NCI-H2196 treated with DMSO at 0.1 percent for 48 hours (cell line): ENCODE results near the gene RAD54L2.
"Not testable (repeated sequence)": the region's sequence is repeated elsewhere in the genome, so short reads cannot be mapped to it uniquely, and the experiment has no call there.

ENCODE experiments used
- DNase-seq: peaks from one replicate; lab custom pipeline; 2025; ENCODE audit not compliant: unreplicated experiment; lab: John Stamatoyannopoulos, UW

RAD54L2 gene, protein sequence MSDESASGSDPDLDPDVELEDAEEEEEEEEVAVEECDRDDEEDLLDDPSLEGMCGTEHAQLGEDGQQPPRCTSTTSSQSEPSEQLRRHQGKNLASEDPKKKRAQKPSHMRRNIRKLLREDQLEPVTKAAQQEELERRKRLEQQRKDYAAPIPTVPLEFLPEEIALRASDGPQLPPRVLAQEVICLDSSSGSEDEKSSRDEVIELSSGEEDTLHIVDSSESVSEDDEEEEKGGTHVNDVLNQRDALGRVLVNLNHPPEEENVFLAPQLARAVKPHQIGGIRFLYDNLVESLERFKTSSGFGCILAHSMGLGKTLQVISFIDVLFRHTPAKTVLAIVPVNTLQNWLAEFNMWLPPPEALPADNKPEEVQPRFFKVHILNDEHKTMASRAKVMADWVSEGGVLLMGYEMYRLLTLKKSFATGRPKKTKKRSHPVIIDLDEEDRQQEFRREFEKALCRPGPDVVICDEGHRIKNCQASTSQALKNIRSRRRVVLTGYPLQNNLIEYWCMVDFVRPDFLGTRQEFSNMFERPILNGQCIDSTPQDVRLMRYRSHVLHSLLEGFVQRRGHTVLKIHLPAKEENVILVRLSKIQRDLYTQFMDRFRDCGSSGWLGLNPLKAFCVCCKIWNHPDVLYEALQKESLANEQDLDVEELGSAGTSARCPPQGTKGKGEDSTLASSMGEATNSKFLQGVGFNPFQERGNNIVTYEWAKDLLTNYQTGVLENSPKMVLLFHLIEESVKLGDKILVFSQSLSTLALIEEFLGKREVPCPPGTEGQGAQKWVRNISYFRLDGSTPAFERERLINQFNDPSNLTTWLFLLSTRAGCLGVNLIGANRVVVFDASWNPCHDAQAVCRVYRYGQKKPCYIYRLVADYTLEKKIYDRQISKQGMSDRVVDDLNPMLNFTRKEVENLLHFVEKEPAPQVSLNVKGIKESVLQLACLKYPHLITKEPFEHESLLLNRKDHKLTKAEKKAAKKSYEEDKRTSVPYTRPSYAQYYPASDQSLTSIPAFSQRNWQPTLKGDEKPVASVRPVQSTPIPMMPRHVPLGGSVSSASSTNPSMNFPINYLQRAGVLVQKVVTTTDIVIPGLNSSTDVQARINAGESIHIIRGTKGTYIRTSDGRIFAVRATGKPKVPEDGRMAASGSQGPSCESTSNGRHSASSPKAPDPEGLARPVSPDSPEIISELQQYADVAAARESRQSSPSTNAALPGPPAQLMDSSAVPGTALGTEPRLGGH (N-terminal part only)

DNA sequence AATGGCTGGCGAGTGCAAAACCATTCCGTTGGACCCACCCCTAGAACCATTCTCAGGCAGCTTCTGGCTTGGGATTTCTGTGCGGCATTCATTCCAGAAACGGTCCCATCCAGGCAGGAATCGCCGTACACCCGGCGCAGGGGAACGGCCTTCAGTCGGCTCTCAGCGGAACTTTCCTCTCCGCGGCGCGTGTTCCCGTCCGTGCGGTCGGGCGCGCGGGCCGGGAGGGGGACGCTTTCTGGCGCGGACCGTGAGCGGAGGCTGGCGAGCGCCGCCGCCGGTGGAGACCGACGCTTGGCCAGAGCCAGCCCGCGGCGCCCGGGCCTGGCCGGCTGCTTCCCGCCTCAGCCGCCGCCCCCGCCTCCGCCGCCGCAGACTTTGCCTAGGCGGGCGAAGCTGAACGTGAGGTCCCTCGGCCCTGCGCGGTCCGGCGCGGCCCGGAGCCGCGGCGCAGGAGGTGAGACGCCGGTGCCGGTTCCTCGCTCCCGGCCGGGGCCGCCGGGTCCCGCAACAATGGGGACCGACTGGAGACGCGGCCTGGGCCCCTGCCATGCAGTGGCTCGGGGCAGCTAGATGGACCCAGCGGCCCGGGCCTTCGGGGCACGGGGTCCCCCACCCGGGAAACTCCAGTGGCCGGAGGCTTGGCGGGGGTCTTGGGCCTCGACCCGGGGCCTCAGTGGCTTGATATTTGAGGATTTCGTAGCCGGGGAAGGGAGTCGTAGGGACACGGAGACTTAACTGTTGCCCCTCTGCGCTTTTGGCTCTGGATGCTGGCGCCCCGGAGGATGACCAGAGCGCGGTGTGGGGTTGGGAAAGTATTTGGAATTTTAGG, at the start of gene RAD54L2:
Gene RAD54L2, plus strand, starts transcription at position 261 of the 832 bp plus-strand sequence. CDS start 51,702 bp downstream, outside the sequence.
- DNase-seq = peak; percentile 20

DNA sequence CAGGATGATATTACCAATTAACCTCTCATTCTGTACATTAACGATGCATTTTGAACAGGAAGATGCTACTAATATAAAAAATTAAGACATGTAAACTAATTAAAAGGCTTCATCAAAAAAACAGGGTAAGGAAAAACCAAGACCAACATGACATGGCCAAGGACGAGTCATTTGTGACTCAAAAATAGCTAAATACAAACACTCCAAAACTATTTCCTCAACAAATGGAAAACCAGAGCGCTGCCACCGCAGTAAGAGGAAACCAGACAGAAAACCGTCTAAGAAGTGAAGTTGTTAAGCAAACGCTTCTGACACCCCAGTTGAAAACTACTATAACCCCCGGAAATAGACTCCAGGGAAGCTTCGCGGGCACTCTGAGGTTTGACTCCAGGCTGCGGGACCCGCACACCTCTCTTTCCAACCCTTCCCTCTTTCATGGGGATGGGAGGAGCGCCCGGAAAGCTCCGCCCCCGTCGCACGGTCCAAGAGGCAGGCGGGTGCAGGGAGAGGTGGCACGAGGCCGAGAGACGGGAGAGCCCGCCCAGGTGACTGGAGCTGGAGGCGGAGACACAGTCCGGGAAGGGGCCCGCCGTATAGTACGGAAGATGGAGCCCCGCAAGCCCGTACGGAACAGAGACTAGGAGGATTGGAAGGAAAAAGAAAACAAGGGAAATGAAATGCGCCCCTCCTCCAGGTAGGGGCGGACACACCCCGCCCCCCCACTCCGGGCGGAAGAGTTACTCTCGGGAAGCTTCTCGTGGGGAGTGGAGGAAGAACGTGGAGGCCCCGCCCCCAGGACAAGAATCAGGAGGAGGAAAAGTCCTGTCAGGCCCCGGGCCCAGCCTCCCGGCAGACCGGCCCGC, 39.4 kb upstream of the RAD54L2 start:
- DNase-seq = peak; percentile 70

DNA sequence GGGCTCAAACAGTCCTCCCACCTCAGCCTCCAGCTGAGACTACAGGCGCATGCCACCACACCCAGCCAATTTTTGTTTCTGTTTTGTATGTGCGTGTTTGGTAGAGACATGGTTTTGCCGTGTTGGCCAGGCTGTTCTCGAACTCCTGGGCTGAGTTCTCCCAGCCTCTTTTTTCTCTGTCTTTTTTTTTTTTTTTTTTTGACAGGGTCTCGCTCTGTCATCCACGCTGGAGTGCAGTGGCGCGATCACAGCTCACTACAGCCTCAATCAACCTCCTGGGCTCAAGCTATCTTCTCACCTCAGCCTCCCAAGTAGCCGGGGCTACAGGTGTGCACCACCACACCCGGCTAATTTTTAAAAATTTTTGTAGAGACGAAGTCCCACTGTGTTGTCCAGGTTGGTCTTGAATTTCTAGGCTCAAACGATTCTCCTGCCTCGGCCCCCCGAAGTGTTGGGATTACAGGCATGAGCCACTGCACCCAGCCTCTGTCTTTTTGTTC, 37.8 kb upstream of the RAD54L2 start:
- DNase-seq = no peak

DNA sequence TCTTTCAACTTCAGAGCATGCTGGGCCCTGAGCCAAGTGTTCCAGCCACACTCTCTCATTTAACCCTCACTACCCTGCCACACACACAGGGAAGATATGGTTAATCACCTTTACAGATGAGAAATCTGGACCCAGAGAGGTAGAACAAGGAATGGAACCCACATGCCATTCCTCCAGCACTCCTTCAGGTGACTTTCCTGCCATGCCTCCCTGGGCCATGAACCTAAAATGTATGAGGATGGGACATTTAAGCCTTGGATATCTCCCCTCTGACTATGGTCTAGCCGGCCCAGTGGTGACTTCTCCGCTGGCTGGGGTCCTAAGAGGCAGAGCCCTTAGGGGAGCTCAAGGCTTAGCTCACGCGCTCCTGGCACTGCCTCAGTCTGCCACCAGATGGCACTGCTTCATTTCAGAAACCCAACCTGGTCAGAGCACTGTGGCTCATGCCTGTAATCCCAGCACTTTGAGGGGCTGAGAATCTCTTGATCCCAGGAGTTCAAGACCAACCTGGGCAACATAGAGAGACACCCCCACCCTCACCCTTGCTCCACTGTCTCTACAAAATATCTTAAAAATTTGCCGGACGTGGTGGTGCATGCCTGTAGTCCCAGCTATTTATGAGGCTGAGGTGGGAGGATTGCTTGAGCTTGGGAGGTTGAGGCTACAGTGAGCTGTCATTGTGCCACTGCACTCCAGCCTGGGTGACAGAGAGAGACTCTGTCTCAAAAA, 36.5 kb upstream of the RAD54L2 start:
- DNase-seq = peak; percentile 24

DNA sequence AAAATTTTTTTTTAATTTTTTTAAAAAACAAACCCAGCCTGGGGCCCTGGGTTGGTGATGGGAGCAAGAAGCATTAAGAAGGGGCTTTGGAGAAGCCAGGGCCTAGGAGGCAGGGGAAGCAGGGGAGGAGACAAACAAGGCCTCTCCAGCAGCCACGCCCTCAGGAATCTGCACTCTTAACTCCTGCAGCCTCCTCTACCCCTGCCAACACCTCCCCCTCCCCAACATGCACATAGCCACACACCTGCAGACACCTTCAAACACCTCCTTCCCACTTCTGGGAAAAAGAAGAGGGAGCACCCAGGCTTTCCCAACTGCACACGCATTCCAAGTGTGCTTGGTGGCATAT, 36.0 kb upstream of the RAD54L2 start:
- DNase-seq = no peak

DNA sequence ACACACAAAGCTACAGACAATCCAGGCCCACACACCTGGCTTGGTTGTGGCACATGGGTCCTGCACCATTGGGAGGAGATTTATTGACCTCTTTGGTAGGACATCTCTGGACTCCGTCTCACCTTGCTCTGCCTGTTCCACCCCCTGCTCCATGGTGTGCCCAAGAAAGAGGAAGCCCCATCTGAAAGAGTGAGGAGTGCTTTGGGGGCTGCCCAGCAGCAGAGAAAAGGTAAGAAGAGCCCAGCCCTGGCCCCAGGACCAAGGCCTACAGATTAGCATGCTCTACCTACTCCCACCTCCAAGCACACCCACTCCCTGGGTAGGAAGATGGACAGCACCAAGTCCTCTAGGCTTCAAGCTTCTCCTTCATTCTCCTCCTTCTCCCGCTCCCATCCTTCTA, 35.5 kb upstream of the RAD54L2 start:
- no peak for DNase-seq

DNA sequence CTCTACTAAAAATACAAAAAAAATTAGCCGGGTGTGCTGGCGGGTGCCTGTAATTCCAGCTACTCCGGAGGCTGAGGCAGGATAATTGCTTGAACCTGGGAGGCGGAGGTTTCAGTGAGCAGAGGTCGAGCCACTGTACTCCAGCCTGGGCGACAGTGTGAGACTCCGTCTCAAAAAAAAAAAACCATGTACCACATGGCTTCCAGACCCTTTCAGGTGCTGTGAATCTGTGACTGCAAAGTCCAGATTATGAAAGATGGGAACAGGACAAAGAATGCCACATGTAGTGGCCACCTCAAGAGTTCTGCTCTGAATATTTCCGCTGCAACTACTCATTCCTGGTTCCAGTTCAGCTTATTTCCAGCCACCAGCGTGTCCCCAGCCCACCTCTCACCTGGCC, 30.3 kb upstream of the RAD54L2 start:
- DNase-seq = no peak

DNA sequence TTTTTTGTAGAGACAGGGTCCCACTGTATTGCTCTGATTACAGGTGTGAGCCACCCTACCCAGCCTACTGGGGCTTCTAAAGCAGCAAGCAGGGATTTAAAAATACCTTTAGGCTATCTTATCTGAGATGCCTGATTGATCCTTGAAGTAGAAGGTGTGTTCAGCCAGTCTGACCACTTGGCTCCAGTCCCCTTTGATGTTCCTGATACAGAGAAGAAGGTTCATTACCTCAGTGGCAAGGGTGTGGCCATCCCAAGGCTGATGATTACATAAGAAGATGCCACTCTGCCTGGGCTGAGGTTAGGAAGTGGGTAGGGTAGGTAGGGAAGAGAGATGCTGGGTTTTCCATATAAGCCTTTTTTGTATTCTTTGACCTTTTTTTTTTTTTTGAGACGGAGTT, 27.5 kb upstream of the RAD54L2 start:
- no peak for DNase-seq

DNA sequence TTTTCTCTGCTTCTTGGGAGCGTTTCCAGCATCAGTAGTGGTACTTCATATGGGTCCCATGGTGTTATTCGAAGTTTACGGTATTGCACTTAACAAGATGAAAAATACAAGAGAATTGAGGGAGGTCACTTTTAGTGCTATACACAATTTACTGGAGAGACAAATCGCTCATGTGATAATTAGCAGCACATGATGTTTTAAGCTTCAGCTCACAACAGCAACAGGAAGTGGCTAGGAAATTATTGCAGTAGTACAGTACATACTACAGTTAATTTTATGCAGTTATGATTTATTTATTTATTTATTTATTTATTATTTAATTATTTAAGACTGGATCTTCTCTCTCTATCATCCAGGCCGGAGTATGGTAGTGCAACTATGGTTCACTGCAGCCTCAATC, 24.3 kb upstream of the RAD54L2 start:
- DNase-seq = no peak

DNA sequence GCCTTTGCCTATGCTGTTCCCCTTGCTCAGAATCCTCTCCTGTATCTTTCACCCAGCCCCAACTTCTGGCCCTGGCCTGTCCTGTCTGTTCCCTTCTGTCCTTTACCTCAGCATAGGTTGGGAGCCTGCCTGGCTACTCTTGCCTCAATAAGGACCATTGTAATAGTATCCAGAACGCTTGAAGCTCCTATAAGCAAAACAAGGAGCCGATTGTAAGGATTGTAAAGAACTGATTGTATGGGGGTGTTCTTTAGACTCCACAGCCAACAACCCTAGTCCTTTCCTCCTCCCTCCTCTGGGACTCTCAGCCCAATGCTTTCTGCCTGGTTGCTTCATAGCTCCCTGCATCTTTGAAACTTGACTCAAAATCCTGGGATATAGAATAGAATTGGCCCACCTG, 18.7 kb upstream of the RAD54L2 start:
- DNase-seq = no peak

DNA sequence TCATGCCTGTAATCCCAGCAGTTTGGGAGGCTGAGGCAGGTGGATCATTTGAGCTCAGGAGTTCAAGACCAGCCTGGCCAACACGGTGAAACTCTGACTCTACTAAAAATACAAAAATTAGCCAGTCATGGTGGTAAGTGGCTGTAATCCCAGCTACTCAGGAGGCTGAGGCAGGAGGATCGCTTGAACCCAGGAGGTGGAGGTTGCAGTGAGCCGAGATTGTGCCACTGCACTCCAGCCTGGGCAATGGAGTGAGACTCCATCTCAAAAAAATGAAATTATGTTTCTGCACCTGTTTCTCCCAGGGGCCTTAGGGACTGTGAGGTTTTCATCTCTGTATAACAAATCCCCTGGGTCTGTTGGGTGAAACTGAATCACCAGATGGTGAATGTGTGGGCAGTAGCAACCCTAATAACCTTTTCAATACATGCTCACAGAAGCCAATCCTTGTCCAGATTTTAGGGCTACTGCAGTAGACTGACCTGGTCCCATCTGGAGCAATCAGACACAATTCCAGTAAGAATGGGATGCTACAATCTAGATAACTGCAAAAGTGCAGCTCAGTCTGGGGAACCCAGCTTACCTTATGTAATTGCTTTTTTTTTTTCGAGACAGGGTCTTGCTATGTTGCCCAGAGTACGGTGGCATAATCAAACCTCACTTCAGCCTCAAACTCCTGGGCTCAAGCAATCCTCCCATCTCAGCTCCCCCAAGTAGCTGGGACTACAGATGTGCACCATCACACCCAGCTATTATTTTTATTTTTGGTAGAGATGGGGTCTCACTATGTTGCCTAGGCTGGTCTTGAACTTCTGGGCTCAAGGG, 17.4 kb upstream of the RAD54L2 start:
- DNase-seq = not testable (repeated sequence)

DNA sequence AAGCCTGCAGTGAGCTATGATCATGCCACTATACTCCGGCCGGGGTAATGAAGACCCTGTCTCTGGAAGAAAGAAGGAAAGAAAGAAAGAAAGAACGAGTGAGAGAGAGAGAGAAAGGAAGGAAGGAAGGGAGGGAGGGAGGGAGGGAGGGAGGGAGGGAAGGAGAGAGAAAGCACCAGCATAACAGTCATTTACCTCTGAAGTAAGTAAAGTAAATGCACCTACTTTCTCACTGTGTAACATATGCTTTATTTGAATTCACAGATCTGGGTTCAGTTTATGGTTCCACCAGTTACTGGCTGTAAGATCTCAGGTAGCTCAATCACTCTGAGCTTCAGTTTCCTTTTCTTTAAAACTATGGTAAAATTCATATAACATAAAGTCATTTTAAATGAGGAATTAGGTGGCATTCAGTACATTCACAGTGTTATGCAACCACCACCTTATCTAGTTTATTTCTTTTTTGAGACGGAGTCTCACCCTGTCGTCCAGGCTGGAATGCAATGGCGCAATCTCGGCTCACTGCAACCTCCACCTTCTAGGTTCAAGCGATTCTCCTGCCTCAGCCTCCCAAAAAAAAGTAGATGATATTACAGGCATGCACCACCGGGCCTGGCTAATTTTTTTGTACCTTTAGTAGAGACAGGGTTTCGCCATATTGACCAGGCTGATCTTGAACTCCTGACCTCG, 16.1 kb upstream of the RAD54L2 start:
- no peak for DNase-seq

DNA sequence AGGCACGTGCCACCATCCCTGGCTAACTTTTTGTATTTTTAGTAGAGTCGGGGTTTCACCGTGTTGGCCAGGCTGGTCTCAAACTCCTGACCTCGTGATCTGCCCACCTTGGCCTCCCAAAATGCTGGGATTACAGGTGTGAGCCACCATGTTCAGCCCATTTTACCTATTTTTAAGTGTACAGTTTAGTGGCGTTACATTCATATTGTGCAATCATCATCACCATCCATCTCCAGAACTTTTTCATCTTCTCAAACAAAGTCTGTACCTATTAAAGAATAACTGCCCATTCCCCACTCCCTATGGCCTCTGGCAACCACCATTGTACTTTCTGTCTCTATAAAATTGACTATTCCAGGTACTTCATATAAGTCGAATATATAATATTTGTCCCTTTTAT, 13.6 kb upstream of the RAD54L2 start:
- not testable (repeated sequence) for DNase-seq

DNA sequence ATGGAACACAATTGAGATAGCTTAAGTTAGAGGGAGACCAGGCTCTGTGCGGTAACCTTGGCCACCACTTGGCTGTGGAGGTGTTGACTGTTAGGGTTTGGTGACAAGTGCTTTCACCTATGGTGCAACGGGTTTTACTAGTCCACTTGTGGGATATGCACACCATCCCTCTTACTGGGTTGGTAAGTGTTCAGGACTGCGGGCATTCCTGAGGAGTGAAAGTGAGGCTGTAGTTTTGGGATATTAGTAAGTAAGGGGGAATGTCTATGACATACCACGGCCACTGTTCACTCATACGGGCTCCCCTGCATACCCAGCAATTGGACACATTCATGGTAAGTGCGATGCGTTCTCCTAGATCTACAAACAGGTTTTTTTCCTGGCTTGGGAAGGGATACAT, 8.0 kb upstream of the RAD54L2 start:
- no peak for DNase-seq

DNA sequence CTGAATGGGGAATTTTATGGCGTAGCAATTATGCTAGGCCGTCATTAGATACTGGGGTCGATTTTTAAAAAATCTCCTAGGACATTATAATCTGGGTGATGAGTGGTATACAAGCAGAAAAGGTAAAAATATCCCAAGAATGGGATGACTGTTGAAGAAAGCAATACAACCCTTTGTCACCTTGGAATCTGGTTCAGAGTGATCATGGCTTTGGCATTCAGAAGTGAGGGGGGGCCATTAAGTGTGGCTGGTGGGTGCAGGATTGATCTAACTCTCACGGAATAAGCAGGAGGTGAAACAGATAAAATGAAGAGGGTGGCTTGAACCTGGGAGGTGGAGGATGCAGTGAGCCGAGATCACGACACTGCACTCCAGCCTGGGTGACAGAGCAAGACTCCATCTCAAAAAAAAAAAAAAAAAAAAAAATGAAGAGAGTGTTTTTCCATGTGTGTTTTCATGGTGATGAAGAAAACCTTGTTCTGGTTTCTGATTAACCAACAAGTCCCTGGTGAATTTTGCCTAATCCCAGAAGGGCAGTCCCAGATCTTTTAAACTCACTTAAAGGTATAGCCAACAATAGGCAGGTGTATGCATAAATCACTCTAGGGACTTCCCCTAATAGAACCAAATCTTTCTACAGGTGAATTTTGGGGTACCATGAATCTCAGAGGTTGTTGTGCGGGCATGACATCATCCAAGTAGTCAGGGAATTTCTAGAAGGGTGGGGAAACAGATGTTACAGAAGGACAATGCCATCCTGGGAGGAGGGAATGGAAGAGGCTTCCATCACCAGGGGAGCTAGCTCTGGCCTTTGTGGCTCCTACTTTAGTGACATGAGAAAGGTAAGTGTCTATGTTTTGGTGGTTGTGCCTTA, 3.1 kb upstream of the RAD54L2 start:
- DNase-seq = no peak

DNA sequence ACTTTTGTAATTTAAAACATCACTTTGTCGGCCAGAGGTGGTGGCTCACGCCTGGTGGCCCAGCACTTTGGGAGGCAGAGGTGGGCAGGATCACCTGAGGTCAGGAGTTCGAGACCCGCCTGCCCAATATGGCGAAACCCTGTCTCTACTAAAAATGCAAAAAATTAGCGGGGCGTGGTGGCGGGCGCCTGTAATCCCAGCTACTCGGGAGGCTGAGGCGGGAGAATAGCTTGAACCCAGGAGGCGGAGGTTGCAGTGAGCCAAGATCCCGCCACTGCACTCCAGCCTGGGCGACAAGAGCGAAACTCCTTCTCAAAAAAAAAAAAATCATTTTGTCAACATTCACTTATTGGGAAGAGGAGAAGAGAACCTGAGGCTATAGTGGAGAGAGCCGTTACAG, 888 bp upstream of the RAD54L2 start:
- DNase-seq = not testable (repeated sequence)
